GM10847 (cell line): Measurements from ENCODE around the gene LDB2.

Experiments used
- POLR2A ChIP-seq: IDR thresholded peaks from 2 replicates; pipeline ENCODE4 v1.6.1; 2011; ENCODE audit not compliant: insufficient read length; ENCODE audit errors: extremely low read depth

The LDB2 gene

GRCh38 chr4:16864199-16864598 is 34.2 kb downstream of the LDB2 start:
- no peak for TF ChIP-seq POLR2A

GRCh38 chr4:16862697-16863096 is 35.7 kb downstream of the LDB2 start:
- no peak for TF ChIP-seq POLR2A

GRCh38 chr4:16860516-16860915 is 37.9 kb downstream of the LDB2 start:
- TF ChIP-seq POLR2A: no peak

- no peak for TF ChIP-seq POLR2A
Observed at GRCh38 chr4:16859031-16859430, 39.4 kb downstream of the LDB2 start.

- TF ChIP-seq POLR2A: no peak
Observed at GRCh38 chr4:16858275-16858752, 40.1 kb downstream of the LDB2 start.

GRCh38 chr4:16857425-16857824 is 41.0 kb downstream of the LDB2 start:
- no peak for TF ChIP-seq POLR2A

- no peak for TF ChIP-seq POLR2A
Observed at GRCh38 chr4:16853640-16854039, 44.8 kb downstream of the LDB2 start.

GRCh38 chr4:16852644-16853043 is 45.8 kb downstream of the LDB2 start:
- TF ChIP-seq POLR2A: no peak

- no peak for TF ChIP-seq POLR2A
Observed at GRCh38 chr4:16852228-16852627, 46.2 kb downstream of the LDB2 start.

- TF ChIP-seq POLR2A: no peak
Observed at GRCh38 chr4:16846540-16847117, 51.8 kb downstream of the LDB2 start.

GRCh38 chr4:16844816-16845586 is 53.4 kb downstream of the LDB2 start:
- TF ChIP-seq POLR2A: no peak

- no peak for TF ChIP-seq POLR2A
Observed at GRCh38 chr4:16843831-16844508, 54.5 kb downstream of the LDB2 start.

- no peak for TF ChIP-seq POLR2A
Observed at GRCh38 chr4:16838226-16838875, 60.1 kb downstream of the LDB2 start.

- no peak for TF ChIP-seq POLR2A
Observed at GRCh38 chr4:16837475-16837874, 61.0 kb downstream of the LDB2 start.

- TF ChIP-seq POLR2A: no peak
Observed at GRCh38 chr4:16836324-16836723, 62.1 kb downstream of the LDB2 start.
